ENCODE measurements around the gene MYRIP.
"Not testable (repeated sequence)": the region's sequence is repeated elsewhere in the genome, so short reads cannot be mapped to it uniquely, and the experiment has no call there.

MYRIP gene

DNA sequence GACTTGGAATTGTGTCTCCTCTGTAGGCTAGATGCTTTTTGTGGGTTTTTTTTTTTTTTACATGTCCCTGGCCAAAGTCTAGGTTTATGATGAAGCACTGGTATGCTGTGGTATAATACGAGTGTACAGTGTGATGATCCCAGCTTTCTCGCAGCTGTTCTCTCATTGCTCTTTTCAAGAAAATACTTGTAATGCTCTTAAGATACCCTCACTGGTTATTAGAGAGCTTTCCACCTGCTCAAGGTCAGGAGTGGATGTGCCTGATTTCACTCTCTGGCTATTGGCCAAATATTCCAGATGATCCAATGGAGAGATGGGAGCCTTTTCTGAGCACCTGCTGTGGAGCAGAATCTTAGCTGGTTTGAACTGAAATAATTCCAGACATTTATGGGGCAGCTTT is 215.1 kb downstream of the MYRIP start:
- no peak overlapping the region for H3K4me3 ChIP-seq (replicated peaks; ENCODE audit: low read depth, low read length)
- no peak for DNase-seq (ENCODE audit: extremely low read depth, low read depth)
- TF ChIP-seq, protein P1, sequence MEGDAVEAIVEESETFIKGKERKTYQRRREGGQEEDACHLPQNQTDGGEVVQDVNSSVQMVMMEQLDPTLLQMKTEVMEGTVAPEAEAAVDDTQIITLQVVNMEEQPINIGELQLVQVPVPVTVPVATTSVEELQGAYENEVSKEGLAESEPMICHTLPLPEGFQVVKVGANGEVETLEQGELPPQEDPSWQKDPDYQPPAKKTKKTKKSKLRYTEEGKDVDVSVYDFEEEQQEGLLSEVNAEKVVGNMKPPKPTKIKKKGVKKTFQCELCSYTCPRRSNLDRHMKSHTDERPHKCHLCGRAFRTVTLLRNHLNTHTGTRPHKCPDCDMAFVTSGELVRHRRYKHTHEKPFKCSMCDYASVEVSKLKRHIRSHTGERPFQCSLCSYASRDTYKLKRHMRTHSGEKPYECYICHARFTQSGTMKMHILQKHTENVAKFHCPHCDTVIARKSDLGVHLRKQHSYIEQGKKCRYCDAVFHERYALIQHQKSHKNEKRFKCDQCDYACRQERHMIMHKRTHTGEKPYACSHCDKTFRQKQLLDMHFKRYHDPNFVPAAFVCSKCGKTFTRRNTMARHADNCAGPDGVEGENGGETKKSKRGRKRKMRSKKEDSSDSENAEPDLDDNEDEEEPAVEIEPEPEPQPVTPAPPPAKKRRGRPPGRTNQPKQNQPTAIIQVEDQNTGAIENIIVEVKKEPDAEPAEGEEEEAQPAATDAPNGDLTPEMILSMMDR (IDR thresholded peaks at IDR 0.05; ENCODE audit: low read depth, low read length, missing control alignments), result no peak

DNA sequence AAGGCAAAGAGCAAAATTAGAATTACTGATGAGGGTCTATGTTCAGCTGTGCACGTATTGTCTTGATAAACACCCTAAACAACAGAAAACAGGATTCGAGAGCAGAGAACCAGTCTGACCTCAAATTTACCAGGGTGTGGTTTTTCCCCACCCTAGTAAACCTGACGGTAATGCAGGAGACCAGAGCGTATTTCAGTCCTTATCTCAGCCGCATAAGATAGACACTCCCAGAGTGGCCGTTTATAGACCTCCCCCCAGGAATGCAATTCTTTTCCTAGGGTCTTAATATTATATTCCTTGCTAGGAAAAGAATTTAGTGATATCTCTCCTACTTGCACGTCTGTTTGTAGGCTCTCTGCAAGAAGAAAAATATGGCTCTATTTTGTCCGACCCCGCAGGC is 216.5 kb downstream of the MYRIP start:
- not testable (repeated sequence) for DNase-seq (ENCODE audit: extremely low read depth, low read depth)

DNA sequence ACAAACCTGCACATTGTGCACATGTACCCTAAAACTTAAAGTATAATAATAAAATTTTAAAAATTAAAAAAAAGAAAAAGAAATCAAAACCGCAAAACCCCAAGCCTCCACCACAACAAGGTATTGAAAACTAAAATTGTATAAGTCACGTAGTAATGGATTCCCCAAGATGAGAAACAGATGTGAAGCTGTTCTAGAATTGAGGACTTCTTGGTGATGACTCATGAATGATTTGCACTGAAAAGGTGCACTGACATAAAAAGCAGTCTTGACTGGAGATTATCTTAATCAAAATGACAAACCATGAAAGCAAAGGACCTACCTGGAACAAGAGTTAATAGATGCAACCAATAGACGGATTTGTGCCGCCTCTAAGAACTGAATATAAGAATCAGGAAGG is 225.8 kb downstream of the MYRIP start:
- TF ChIP-seq, protein P1 (IDR thresholded peaks at IDR 0.05; ENCODE audit: low read depth, low read length, missing control alignments), result no peak
- peak; percentile 79 for DNase-seq (ENCODE audit: extremely low read depth, low read depth)
- H3K4me3 ChIP-seq (replicated peaks; ENCODE audit: low read depth, low read length), result no peak overlapping the region

More for the DNA sequence above, 216.5 kb downstream of the MYRIP start:
- H3K4me3 ChIP-seq (replicated peaks; ENCODE audit: low read depth, low read length), result not testable (repeated sequence)

DNA sequence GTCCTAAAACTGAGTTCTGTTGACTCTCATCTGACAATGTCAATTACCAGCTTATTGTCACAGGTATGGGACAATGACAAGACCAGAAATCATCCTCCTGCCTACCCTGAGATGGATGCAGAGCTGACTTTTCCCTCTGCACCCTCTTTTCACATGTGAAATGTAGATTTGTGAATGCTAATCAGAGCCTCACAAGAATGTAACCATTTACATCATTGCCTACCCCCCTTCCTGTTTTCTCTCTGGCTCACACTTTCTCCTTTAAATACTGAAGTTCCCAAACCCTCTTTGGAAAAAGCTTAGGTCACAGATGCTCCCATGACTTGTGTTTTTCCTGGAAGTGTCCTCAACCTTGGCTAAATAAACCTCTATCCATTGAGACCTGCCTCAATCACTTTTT is 228.2 kb downstream of the MYRIP start:
- TF ChIP-seq, protein P1 (IDR thresholded peaks at IDR 0.05; ENCODE audit: low read depth, low read length, missing control alignments), result no peak
- no peak for DNase-seq (ENCODE audit: extremely low read depth, low read depth)

DNA sequence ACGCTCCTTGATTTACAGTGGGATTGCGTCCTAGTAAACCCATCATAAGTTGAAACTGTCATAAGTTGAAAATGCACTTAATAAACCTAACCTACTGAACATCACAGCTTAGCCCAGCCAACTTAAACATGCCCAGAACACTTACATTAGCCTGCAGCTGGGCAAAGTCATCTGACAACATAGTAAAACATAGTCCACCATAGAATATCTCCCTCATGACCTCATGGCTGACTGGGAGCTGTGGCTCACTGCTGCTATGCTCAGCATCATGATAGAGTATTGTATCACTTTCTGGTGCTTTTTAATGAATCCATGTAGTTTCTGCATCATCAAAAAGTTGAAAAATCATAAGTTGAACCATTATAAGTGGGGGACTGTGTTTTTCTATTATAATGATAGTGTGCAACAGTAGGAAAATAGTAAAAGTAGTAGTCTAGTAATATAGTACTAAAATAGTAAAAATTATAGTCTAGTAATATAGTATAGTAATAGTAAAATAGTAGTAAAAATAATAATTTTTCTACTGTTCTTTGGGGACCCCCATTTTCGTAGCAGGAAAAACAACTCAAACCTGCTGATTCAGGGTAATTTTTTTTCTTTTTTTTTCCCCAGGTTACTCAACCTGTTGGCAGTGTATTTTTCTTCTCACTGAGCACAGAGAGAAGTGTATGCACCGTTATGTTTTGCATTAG is 233.5 kb downstream of the MYRIP start:
- no peak for DNase-seq (ENCODE audit: extremely low read depth, low read depth)
- no peak overlapping the region for H3K4me3 ChIP-seq (replicated peaks; ENCODE audit: low read depth, low read length)
- TF ChIP-seq, protein P1 (IDR thresholded peaks at IDR 0.05; ENCODE audit: low read depth, low read length, missing control alignments), result no peak

More for the DNA sequence above, 228.2 kb downstream of the MYRIP start:
- H3K4me3 ChIP-seq (replicated peaks; ENCODE audit: low read depth, low read length), result no peak overlapping the region

DNA sequence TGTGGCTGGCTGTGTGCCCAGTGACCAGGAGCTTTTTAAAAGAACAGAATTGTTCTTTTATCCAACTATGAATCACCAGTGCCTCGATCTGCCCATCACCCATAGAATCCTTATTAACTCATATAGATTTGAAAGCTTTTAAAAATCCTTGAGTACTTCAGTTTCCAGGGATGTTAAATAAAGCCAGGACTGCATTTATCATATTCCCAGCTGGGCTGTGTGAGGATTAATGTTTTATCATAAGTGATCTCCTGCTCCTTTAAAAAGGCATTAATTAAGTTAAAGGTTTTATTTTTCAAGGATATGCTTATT is 234.0 kb downstream of the MYRIP start:
- peak; percentile 69 for DNase-seq (ENCODE audit: extremely low read depth, low read depth)
- no peak overlapping the region for H3K4me3 ChIP-seq (replicated peaks; ENCODE audit: low read depth, low read length)
- TF ChIP-seq, protein P1 (IDR thresholded peaks at IDR 0.05; ENCODE audit: low read depth, low read length, missing control alignments), result no peak

DNA sequence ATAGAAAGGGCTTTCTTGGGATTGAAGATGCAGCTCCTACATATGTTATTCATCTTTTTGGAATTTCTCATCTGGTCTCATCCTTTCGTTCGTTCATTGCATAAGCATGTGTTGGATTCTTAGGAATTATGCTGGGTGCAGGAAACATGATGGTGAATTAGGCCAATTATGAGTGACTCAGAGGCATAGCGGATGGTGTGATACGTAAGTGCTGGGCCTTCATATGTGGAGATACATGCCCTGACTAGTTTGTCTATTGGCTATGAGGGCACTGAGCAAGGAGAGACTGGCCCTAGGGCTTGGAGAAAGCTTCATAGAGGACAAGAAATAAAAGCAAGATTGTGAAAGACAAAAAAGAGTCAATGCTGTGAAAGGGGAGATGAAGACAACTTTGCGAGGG is 235.1 kb downstream of the MYRIP start:
- peak overlapping the region; percentile 24 for H3K4me3 ChIP-seq (replicated peaks; ENCODE audit: low read depth, low read length)
- DNase-seq (ENCODE audit: extremely low read depth, low read depth), result peak; percentile 94

More for the DNA sequence above, 235.1 kb downstream of the MYRIP start:
- TF ChIP-seq, protein P1 (IDR thresholded peaks at IDR 0.05; ENCODE audit: low read depth, low read length, missing control alignments), result no peak
